HepG2 (cell line): Measurements from ENCODE around the gene ADAM8. TPM values are rescaled to one million over a fixed set of nuclear protein-coding genes. Genes with fewer than 3 reads are reported as not detected.

ENCODE experiments used
- ATF7-NPFF ChIP-seq: sonication (generic); formaldehyde crosslinking; IDR thresholded peaks from 2 replicates; pipeline ENCODE4 v1.8.1; 2023; ENCODE audit warnings: mild to moderate bottlenecking, low read depth, missing genetic modification reagents, moderate library complexity
- BRF2 ChIP-seq: sonication (generic); formaldehyde crosslinking; IDR thresholded peaks from 2 replicates; pipeline ENCODE4 v1.8.1; 2022; ENCODE audit warnings: mild to moderate bottlenecking, missing genetic modification reagents
- ELK4 ChIP-seq: sonication (generic); formaldehyde crosslinking; IDR thresholded peaks from 2 replicates; pipeline ENCODE4 v1.9.0; 2021; ENCODE audit warnings: missing genetic modification reagents, borderline replicate concordance
- FOXA3 ChIP-seq: IDR thresholded peaks from 2 replicates; pipeline ENCODE4 v1.6.1; 2016; ENCODE audit warnings: missing genetic modification reagents, missing compliant biosample characterization
- GATAD2A ChIP-seq: IDR thresholded peaks from 2 replicates; pipeline ENCODE4 v1.6.1; 2016
- HDAC1 ChIP-seq: sonication (generic); formaldehyde crosslinking; IDR thresholded peaks from 2 replicates; pipeline ENCODE4 v1.5.1; 2020; ENCODE audit warnings: mild to moderate bottlenecking, missing genetic modification reagents
- IKZF4 ChIP-seq: sonication (generic); formaldehyde crosslinking; IDR thresholded peaks from 2 replicates; pipeline ENCODE4 v1.5.1; 2020; ENCODE audit warnings: borderline replicate concordance, mild to moderate bottlenecking, low read depth, missing genetic modification reagents; ENCODE audit errors: not compliant biosample characterization
- KMT2A ChIP-seq: sonication (generic); formaldehyde crosslinking; IDR thresholded peaks from 2 replicates; pipeline ENCODE4 v1.4.0; 2020; ENCODE audit warnings: missing genetic modification reagents
- MAFF ChIP-seq: IDR thresholded peaks from 2 replicates; pipeline ENCODE4 v1.6.1; 2011; ENCODE audit warnings: low read depth, low read length, improper control_type of control experiment
- MYPOP ChIP-seq: sonication (generic); formaldehyde crosslinking; IDR thresholded peaks from 2 replicates; pipeline ENCODE4 v1.8.1; 2023; ENCODE audit warnings: mild to moderate bottlenecking, moderate library complexity, missing genetic modification reagents
- NBN ChIP-seq: fragments of 450-650 bp; conservative IDR thresholded peaks from 2 replicates; pipeline ENCODE4 v1.6.1; 2017
- PCBP1 ChIP-seq: fragments of 200-400 bp; formaldehyde crosslinking; IDR thresholded peaks from 2 replicates; pipeline ENCODE4 v1.6.1; 2017; ENCODE audit warnings: mild to moderate bottlenecking, low read depth, low read length, borderline replicate concordance
- POLR2G ChIP-seq: fragments of 200-400 bp; formaldehyde crosslinking; IDR thresholded peaks from 2 replicates; pipeline ENCODE4 v1.6.1; 2018; ENCODE audit warnings: mild to moderate bottlenecking, low read depth, low read length, moderate library complexity
- RORA ChIP-seq: sonication (generic); formaldehyde crosslinking; IDR thresholded peaks from 2 replicates; pipeline ENCODE4 v1.5.0; 2020; ENCODE audit warnings: mild to moderate bottlenecking, missing genetic modification reagents, moderate library complexity
- THRA ChIP-seq: sonication (generic); formaldehyde crosslinking; IDR thresholded peaks from 2 replicates; pipeline ENCODE4 v1.4.0; 2020; ENCODE audit warnings: missing genetic modification reagents, borderline replicate concordance
- XRCC5 ChIP-seq: fragments of 200-400 bp; formaldehyde crosslinking; optimal IDR thresholded peaks from 2 replicates; pipeline ENCODE3; 2017; ENCODE audit warnings: mild to moderate bottlenecking, low read length
- ZFP36L1 ChIP-seq: sonication (generic); formaldehyde crosslinking; IDR thresholded peaks from 2 replicates; pipeline ENCODE4 v1.8.0; 2022; ENCODE audit warnings: mild to moderate bottlenecking, missing genetic modification reagents, moderate library complexity
- ZFYVE20 ChIP-seq: sonication (generic); formaldehyde crosslinking; IDR thresholded peaks from 2 replicates; pipeline ENCODE4 v1.8.0; 2023; ENCODE audit warnings: low read depth, mild to moderate bottlenecking, moderate library complexity, missing genetic modification reagents, borderline replicate concordance
- ZNF275 ChIP-seq: sonication (generic); formaldehyde crosslinking; IDR thresholded peaks from 2 replicates; pipeline ENCODE4 v1.8.0; 2022; ENCODE audit warnings: missing genetic modification reagents, mild to moderate bottlenecking, inconsistent platforms, borderline replicate concordance
- ZNF501 ChIP-seq: sonication (generic); formaldehyde crosslinking; IDR thresholded peaks from 2 replicates; pipeline ENCODE4 v1.5.1; 2020; ENCODE audit warnings: mild to moderate bottlenecking, moderate library complexity, missing genetic modification reagents
- ZNF605 ChIP-seq: sonication (generic); formaldehyde crosslinking; IDR thresholded peaks from 2 replicates; pipeline ENCODE4 v1.8.0; 2022; ENCODE audit warnings: mild to moderate bottlenecking, missing genetic modification reagents
- ZNF710 ChIP-seq: sonication (generic); formaldehyde crosslinking; IDR thresholded peaks from 2 replicates; pipeline ENCODE4 v1.5.0; 2020; ENCODE audit warnings: mild to moderate bottlenecking, missing genetic modification reagents, borderline replicate concordance
- polyA plus RNA-seq, 8 experiments: library from polyadenylated mRNA; depleted of rRNA in 3 of 8; stranded (reverse) in 7 of 8; unstranded in 1 of 8; fragments of >200 nt; fragmentation: Illumina TruSeq in 4 of 8; extraction: Trizol in 4 of 8; gene quantifications; 2 replicates each; pipeline versions ENCODE4 v1.2.1 to v1.2.3, GENCODE V29; 2011 to 2016; ENCODE audit warnings: low read depth in 4 of 8, missing spikeins in 1 of 8, mixed read lengths in 1 of 8; ENCODE audit not compliant: insufficient read depth in 1 of 8
- total RNA-seq, 5 experiments: library from RNA; depleted of rRNA; stranded (reverse); fragments of >200 nt; fragmentation: Illumina TruSeq; extraction: Trizol; gene quantifications; 2 replicates each; pipeline ENCODE4 v1.2.3, GENCODE V29; 2016; ENCODE audit warnings: low read depth in 1 of 5

Gene ADAM8
- total and polyA plus RNA-seq, 2 of the 13 experiments (the other 11 are each of a cell fraction or from before 2014, with no cell fraction given), result 0.24 to 0.93 TPM

GRCh38 chr10:133307776-133308420 is 31.2 kb upstream of the ADAM8 start (continued):
- TF ChIP-seq BRF2 (CRISPR knock-in tag) (no peak), ZNF275 (no peak), XRCC5 (peak; percentile 91), ATF7-NPFF (CRISPR knock-in tag) (no peak), ZNF710 (CRISPR knock-in tag) (no peak), FOXA3 (CRISPR knock-in tag) (peak; percentile 75), PCBP1 (no peak), HDAC1 (CRISPR knock-in tag) (peak; percentile 9; the same call in 1 of the 2 replicates), THRA (CRISPR knock-in tag) (no peak), IKZF4 (no peak), MYPOP (CRISPR knock-in tag) (peak; percentile 2; the same call in 1 of the 2 replicates), KMT2A (CRISPR knock-in tag) (0 out of 2 replicates have a peak, but pooled peaks have one; percentile 24), ZFYVE20 (CRISPR knock-in tag) (no peak), ELK4 (CRISPR knock-in tag) (no peak), NBN (no peak), MAFF (no peak), POLR2G (no peak), ZNF605 (CRISPR knock-in tag) (peak; percentile 68; the same call in 1 of the 2 replicates), ZFP36L1 (no peak), RORA (CRISPR knock-in tag) (no peak), GATAD2A (peak; percentile 42; the same call in 1 of the 2 replicates), ZNF501 (CRISPR knock-in tag) (0 out of 2 replicates have a peak, but pooled peaks have one; percentile 42)
